ENCODE results near the gene THAP12. TPM values are rescaled to one million over a fixed set of nuclear protein-coding genes. Genes with fewer than 3 reads are reported as not detected.

THAP12 gene
- 39.7 to 47.5 TPM (median 46.0 TPM) in 5 replicates for total RNA-seq (2022; extraction: Qiagen RNA extraction)

DNA sequence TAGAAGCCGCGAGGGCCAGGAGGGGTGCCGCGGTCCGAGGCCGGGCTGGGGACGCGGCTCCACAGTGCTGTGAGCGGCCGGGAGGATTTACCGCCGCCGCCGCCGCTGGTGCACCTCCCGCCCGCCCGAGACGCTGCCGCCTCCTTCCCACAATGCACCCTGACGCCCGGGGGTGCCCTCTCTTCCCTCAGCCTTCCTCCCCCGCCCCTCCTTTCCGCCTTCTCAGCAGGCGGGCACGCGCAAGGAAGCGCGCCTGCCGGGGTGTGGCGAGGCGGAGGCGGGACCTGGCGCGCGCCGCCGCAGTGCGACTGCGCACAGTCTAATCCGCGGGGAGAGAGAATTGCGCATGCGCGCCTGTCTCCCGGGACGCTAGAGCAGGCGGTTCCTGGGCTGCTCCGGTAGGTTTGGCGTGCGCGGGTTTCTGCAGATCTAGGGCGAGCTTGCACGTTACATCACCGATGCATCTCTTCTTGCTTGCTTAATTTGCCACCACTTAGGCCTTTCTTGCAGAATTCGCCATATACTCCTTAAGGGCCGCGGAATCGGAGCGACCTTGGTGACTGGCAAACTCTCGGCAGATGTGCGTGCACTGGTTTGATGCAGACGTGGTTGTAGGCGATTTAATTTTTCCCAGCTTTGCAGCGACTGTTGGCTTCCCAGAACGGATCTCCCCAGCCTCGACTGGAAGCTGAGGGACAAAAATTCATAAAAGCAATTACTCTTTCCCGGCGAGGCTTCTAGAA lies at the start of gene THAP12, which contains the start of gene GVQW3:
TSS of gene THAP12 (minus strand) at position 156 of the 743 bp plus-strand sequence. CDS start 296 bp downstream, outside the sequence.
TSS of gene GVQW3 (plus strand) at position 347 of the 743 bp plus-strand sequence. CDS start 506 bp downstream, outside the sequence.

Other genes starting within 250 kb of the THAP12 start
- 1.0 to 1.9 TPM (median 1.7 TPM) in 5 replicates for gene WNT11, start 174.6 kb downstream of the THAP12 start, total RNA-seq (2022; extraction: Qiagen RNA extraction)
- 0.57 to 1.4 TPM (median 0.92 TPM) in 5 replicates for gene GVQW3, start 191 bp upstream of the THAP12 start, total RNA-seq (2022; extraction: Qiagen RNA extraction)
- gene EMSY, start 63.9 kb upstream of the THAP12 start, total RNA-seq (2022; extraction: Qiagen RNA extraction), result 8.3 to 13.7 TPM (median 11.3 TPM) in 5 replicates